GM13977 (cell line): Measurements from ENCODE around the gene TEX19.
A peak's percentile ranks its signal among the peaks of the same experiment; 100 is the strongest.

Experiments used
- DNase-seq: peaks from one replicate; pipeline ENCODE4 v3.0.0; 2012; ENCODE audit warnings: low spot score
- CTCF ChIP-seq: IDR thresholded peaks from 2 replicates; pipeline ENCODE4 v1.5.1; 2012; ENCODE audit warnings: mild to moderate bottlenecking, control low read depth; ENCODE audit not compliant: insufficient read depth; ENCODE audit errors: extremely low read depth, missing control alignments
- in situ Hi-C: fragments of 300-500 bp; cut with MboI; formaldehyde crosslinking; loops from one replicate; pipeline ENCODE4 v1.12.0; 2022; ENCODE audit warnings: low sequenced_read_pairs, low pct_unique_long_range_greater_than_20kb, mixed read lengths, inconsistent platforms; ENCODE audit not compliant: unreplicated experiment

TEX19 gene

GRCh38 chr17:82318772-82319606 lies 40.1 kb upstream of the TEX19 start:
- TF ChIP-seq CTCF, result no peak
- in situ Hi-C loops, result no loop called here
- no peak for DNase-seq

- no peak for DNase-seq
- no peak for TF ChIP-seq CTCF
- in situ Hi-C loops, result no loop called here
These were observed 39.4 kb upstream of the TEX19 start for GRCh38 chr17:82319619-82320062.

GRCh38 chr17:82320140-82320840 lies 38.8 kb upstream of the TEX19 start:
- no peak for TF ChIP-seq CTCF
- in situ Hi-C loops, result no loop called here

GRCh38 chr17:82320956-82321927 lies 37.8 kb upstream of the TEX19 start:
- peak; percentile 89 for DNase-seq
- in situ Hi-C loops, result no loop called here
- TF ChIP-seq CTCF, result peak; percentile 91

More at GRCh38 chr17:82320140-82320840, 38.8 kb upstream of the TEX19 start:
- DNase-seq, result no peak

GRCh38 chr17:82321947-82322466 lies 37.0 kb upstream of the TEX19 start:
- in situ Hi-C loops, result no loop called here
- TF ChIP-seq CTCF, result no peak
- DNase-seq, result no peak
